HEK293T (cell line): Measurements from ENCODE around the gene EFCAB5.

ENCODE experiments used
- BHLHE40 ChIP-seq: fragments of 450-650 bp; IDR thresholded peaks from 2 replicates; pipeline ENCODE4 v1.6.1; 2016; ENCODE audit warnings: mild to moderate bottlenecking, moderate library complexity, borderline replicate concordance
- ELF4 ChIP-seq: fragments of 450-650 bp; IDR thresholded peaks from 2 replicates; pipeline ENCODE4 v1.6.1; 2017; ENCODE audit warnings: antibody characterized with exemption
- FOXA1 ChIP-seq: fragments of 450-650 bp; IDR thresholded peaks from 2 replicates; pipeline ENCODE4 v1.6.1; 2016; ENCODE audit warnings: mild to moderate bottlenecking
- FOXK2 ChIP-seq: fragments of 450-650 bp; IDR thresholded peaks from 2 replicates; pipeline ENCODE4 v1.6.1; 2016; ENCODE audit warnings: mild to moderate bottlenecking
- FOXM1 ChIP-seq: fragments of 450-650 bp; IDR thresholded peaks from 2 replicates; pipeline ENCODE4 v1.6.1; 2017; ENCODE audit warnings: mild to moderate bottlenecking, borderline replicate concordance
- HDGF ChIP-seq: fragments of 450-650 bp; IDR thresholded peaks from 2 replicates; pipeline ENCODE4 v1.6.1; 2017; ENCODE audit warnings: antibody characterized with exemption, borderline replicate concordance
- L3MBTL2 ChIP-seq: fragments of 450-650 bp; conservative IDR thresholded peaks from 2 replicates; pipeline ENCODE4 v1.6.1; 2016; ENCODE audit warnings: mild to moderate bottlenecking
- LEF1 ChIP-seq: fragments of 450-650 bp; IDR thresholded peaks from 2 replicates; pipeline ENCODE4 v1.6.1; 2017; ENCODE audit warnings: mild to moderate bottlenecking, borderline replicate concordance
- SP1 ChIP-seq: fragments of 450-650 bp; IDR thresholded peaks from 2 replicates; pipeline ENCODE4 v1.6.1; 2017
- SUZ12 ChIP-seq: fragments of 450-650 bp; IDR thresholded peaks from 2 replicates; pipeline ENCODE4 v1.6.1; 2016; ENCODE audit warnings: mild to moderate bottlenecking
- TARDBP ChIP-seq: fragments of 450-650 bp; IDR thresholded peaks from 2 replicates; pipeline ENCODE4 v1.6.1; 2016
- ZNF384 ChIP-seq: fragments of 450-650 bp; IDR thresholded peaks from 2 replicates; pipeline ENCODE4 v1.6.1; 2016

DNA sequence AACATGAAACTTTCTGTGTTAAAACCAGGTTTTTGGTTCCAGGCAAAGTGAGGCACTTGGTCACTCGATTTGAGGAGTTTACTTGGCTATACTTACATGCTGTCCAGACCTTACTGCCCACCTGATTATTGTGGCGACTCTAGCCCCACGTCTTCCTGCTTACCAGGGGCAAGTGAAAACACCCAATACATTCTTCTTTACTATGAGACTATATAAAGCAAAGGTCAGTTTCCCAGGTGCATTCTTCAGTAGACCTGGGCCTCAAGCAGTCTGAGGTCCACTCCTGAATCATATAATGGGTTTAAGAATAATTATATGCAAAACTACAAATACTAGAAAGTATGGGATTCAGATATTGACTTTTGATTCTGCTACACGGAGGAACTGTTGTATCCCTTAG lies 86.2 kb downstream of the EFCAB5 start:
- TF ChIP-seq FOXM1: no peak
- no peak for TF ChIP-seq ZNF384
- no peak for TF ChIP-seq ELF4
- TF ChIP-seq L3MBTL2: no peak
- TF ChIP-seq BHLHE40: no peak
- TF ChIP-seq TARDBP: no peak
- TF ChIP-seq FOXA1: no peak
- no peak for TF ChIP-seq SP1
- TF ChIP-seq HDGF: no peak
- TF ChIP-seq SUZ12: no peak
- no peak for TF ChIP-seq LEF1
- TF ChIP-seq FOXK2: no peak
